K562 (cell line): ENCODE measurements around the gene ABRAXAS1. TPM values are rescaled to one million over a fixed set of nuclear protein-coding genes. Genes with fewer than 3 reads are reported as not detected.

ENCODE experiments used
- CHAMP1 ChIP-seq: fragments of 450-650 bp; IDR thresholded peaks from 2 replicates; pipeline ENCODE4 v1.6.1; 2016; ENCODE audit warnings: mild to moderate bottlenecking
- CREM ChIP-seq: IDR thresholded peaks from 2 replicates; pipeline ENCODE4 v1.6.1; 2014; ENCODE audit warnings: antibody characterized with exemption, low read depth
- FOSL1 ChIP-seq: fragments of 200-800 bp; sonication (Bioruptor generic); conservative IDR thresholded peaks from 2 replicates; pipeline ENCODE4 v1.6.1; 2016; ENCODE audit warnings: missing genetic modification characterization, missing compliant biosample characterization
- GTF2A2 ChIP-seq: IDR thresholded peaks from 2 replicates; pipeline ENCODE4 v1.6.1; 2016; ENCODE audit warnings: mild to moderate bottlenecking, missing genetic modification characterization, missing compliant biosample characterization
- MIER1 ChIP-seq: fragments of 450-650 bp; IDR thresholded peaks from 2 replicates; pipeline ENCODE4 v1.6.1; 2016; ENCODE audit warnings: antibody characterized with exemption, mild to moderate bottlenecking, low read depth
- POLR3G ChIP-seq: IDR thresholded peaks from 2 replicates; pipeline ENCODE4 v1.6.1; 2011; ENCODE audit not compliant: insufficient read length, insufficient replicate concordance; ENCODE audit errors: extremely low read depth
- RERE ChIP-seq: sonication (generic); formaldehyde crosslinking; IDR thresholded peaks from 2 replicates; pipeline ENCODE4 v1.8.0; 2023; ENCODE audit warnings: missing genetic modification reagents, mild to moderate bottlenecking, borderline replicate concordance
- SAP30 ChIP-seq: fragments of 200-600 bp; sonication (generic); IDR thresholded peaks from 2 replicates; pipeline ENCODE4 v1.6.1; 2012; ENCODE audit warnings: borderline replicate concordance, low read depth, mild to moderate bottlenecking, moderate library complexity, low read length, control low read depth, inconsistent platforms; ENCODE audit not compliant: insufficient read depth, poor library complexity, severe bottlenecking
- TCF15 ChIP-seq: fragments of 250-450 bp; sonication (Bioruptor Pico); IDR thresholded peaks from 2 replicates; pipeline ENCODE4 v1.8.0; 2022; ENCODE audit warnings: moderate library complexity, mild to moderate bottlenecking, inconsistent platforms
- TRIM28 ChIP-seq: fragments of 450-650 bp; IDR thresholded peaks from 2 replicates; pipeline ENCODE4 v1.6.1; 2017
- ZNF175 ChIP-seq: fragments of 200-800 bp; sonication (Bioruptor generic); IDR thresholded peaks from 2 replicates; pipeline ENCODE4 v1.6.1; 2016; ENCODE audit warnings: low read depth, mild to moderate bottlenecking, missing genetic modification characterization, missing compliant biosample characterization
- ZSCAN32 ChIP-seq: fragments of 450-650 bp; formaldehyde crosslinking; IDR thresholded peaks from 2 replicates; pipeline ENCODE4 v1.4.0; 2020; ENCODE audit warnings: mild to moderate bottlenecking, moderate library complexity
- polyA plus RNA-seq, 8 experiments: library from polyadenylated mRNA; depleted of rRNA in 4 of 8; stranded (reverse) in 5 of 8; unstranded in 3 of 8; fragments of >200 nt; fragmentation: Nextera tagmentation in 2 of 8; fragmentation: Illumina TruSeq in 1 of 8; extraction: Ambion mirVana in 2 of 8; extraction: Trizol in 1 of 8; gene quantifications; 2 replicates each; pipeline versions ENCODE4 v1.2.1 to v1.2.3, GENCODE V29; 2011 to 2014; ENCODE audit warnings: inconsistent platforms in 1 of 8, missing spikeins in 1 of 8
- total RNA-seq, 7 experiments: library from RNA; depleted of rRNA in 6 of 7; stranded (reverse); fragments of >200 nt in 6 of 7; fragmentation: Illumina TruSeq in 2 of 7; extraction: Trizol in 2 of 7; gene quantifications; 2 replicates each; pipeline versions ENCODE4 v1.2.1 to v1.2.3, GENCODE V29; 2011 to 2021; ENCODE audit warnings: low replicate concordance in 1 of 7
- TF ChIP-seq, protein P1 (sequence below): sonication (generic); formaldehyde crosslinking; IDR thresholded peaks from 2 replicates; pipeline ENCODE4 v1.9.0; 2022; ENCODE audit warnings: mild to moderate bottlenecking, missing genetic modification reagents
- TF ChIP-seq, protein P2 (sequence below): fragments of 250-450 bp; sonication (Bioruptor Pico); IDR thresholded peaks from 2 replicates; pipeline ENCODE4 v1.4.0; 2020; ENCODE audit warnings: mild to moderate bottlenecking, moderate library complexity, borderline replicate concordance

ABRAXAS1 gene
- total and polyA plus RNA-seq, 9 of the 15 experiments (the other 6 are each of a cell fraction or from before 2014, with no cell fraction given): 10.8 to 48.3 (median 22.1) TPM

DNA sequence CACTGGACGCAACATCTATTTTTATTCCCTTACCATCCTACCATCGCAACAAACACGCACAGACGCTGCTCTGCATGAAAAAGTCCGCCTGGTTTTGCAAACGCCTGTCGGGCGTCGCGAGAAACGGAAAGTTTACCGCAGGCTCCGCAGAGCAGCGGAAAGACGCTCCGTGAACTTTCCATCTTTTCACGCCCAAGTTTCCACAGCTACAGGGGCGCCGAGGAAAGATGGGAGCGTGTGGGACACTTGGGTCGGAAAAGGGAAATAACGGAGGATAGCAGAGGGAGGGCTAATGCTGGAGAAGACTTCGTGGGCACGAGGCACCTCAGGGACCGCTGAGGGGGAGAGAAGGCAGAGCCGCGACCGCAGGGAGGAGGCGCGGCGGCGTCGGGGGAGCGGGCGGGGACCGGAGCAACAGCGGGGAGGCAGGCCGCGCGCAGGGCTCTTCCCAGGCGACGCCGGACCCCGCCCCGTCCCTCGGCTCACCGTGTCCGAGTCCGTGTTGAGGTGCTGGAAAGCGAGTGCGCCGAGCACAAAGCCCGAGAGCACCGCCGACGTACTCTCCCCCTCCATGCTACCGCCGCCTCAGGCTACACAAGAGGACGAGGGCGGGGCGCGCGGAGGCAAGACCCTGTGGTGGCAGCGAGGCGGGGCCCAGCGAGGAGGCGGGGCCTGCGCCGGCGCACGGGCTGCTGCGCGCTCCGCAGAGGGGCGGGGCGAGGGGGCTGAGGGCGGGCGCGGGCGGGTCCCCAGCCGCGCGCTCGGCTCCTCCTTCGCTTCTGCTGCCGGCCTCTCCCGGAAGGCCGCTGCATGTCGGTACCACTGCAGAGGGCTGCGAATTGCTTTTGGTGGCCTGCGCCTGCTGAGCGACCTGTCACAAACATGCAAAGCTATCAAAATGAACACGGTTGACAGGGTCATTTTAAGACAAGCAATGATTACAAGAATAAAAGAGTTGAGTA, at the start of gene ABRAXAS1 (continued):
- TF ChIP-seq POLR3G: no peak
- TF ChIP-seq TRIM28: 0 out of 2 replicates have a peak, but pooled peaks have one; percentile 49
- TF ChIP-seq TCF15 (CRISPR knock-in tag): no peak
- TF ChIP-seq MIER1: 0 out of 2 replicates have a peak, but pooled peaks have one; percentile 51
- no peak for TF ChIP-seq CHAMP1
- TF ChIP-seq RERE (CRISPR knock-in tag): no peak
- TF ChIP-seq FOSL1 (tag): peak; percentile 30; the same call in 1 of the 2 replicates
- no peak for TF ChIP-seq ZSCAN32 (CRISPR knock-in tag)
- TF ChIP-seq ZNF175: no peak
- TF ChIP-seq CREM: peak; percentile 73
- peak; percentile 63 for TF ChIP-seq SAP30
- TF ChIP-seq, protein P1, sequence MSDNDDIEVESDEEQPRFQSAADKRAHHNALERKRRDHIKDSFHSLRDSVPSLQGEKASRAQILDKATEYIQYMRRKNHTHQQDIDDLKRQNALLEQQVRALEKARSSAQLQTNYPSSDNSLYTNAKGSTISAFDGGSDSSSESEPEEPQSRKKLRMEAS: peak; percentile 91
- TF ChIP-seq, protein P2, sequence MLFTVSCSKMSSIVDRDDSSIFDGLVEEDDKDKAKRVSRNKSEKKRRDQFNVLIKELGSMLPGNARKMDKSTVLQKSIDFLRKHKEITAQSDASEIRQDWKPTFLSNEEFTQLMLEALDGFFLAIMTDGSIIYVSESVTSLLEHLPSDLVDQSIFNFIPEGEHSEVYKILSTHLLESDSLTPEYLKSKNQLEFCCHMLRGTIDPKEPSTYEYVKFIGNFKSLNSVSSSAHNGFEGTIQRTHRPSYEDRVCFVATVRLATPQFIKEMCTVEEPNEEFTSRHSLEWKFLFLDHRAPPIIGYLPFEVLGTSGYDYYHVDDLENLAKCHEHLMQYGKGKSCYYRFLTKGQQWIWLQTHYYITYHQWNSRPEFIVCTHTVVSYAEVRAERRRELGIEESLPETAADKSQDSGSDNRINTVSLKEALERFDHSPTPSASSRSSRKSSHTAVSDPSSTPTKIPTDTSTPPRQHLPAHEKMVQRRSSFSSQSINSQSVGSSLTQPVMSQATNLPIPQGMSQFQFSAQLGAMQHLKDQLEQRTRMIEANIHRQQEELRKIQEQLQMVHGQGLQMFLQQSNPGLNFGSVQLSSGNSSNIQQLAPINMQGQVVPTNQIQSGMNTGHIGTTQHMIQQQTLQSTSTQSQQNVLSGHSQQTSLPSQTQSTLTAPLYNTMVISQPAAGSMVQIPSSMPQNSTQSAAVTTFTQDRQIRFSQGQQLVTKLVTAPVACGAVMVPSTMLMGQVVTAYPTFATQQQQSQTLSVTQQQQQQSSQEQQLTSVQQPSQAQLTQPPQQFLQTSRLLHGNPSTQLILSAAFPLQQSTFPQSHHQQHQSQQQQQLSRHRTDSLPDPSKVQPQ (CRISPR knock-in tag): no peak
- no peak for TF ChIP-seq GTF2A2 (tag)
